ENCODE measurements around the gene LRRC58. TPM values are rescaled to one million over a fixed set of nuclear protein-coding genes. Genes with fewer than 3 reads are reported as not detected.

Gene LRRC58
- total RNA-seq, 2 experiments from 2014 or later = 20.7 to 22.2 TPM

GRCh38 chr3:120275618-120276017 is 73.5 kb downstream of the LRRC58 start:
- intact Hi-C loops (cut with DNase I, micrococcal nuclease) = no loop called here
- CTCF ChIA-PET = no interaction called here
- H3K9me3 Mint-ChIP-seq (ENCODE audit: low read depth) = no peaks in the 10 kb centered on the region

DNA sequence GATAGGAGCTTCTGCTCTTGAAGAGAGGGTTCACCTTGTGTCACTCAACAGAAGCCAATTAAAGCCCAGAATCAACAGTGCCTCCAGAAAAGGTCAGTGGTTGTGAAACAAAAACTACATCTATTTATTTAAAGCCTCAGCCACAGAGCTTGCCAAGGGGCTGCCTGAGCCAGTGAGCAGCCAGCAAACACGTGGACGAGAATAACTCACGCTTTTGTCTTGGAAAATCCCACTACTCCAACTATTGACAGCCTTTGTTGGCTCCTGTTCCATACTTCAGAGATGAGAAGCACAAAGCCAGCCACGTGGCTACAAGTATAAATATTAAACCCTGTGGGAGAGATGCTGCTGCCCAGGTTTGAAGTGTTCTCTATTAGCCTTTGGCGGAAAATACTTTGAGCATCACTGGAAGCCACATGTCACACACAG is 74.4 kb downstream of the LRRC58 start:
- Mint-ChIP-seq H3K9me3 (ENCODE audit: low read depth) (no peaks in the 10 kb centered on the region), H3K36me3 (ENCODE audit: low read depth) (no peaks in the 10 kb centered on the region), H3K4me1 (no peaks in the 10 kb centered on the region), H3K4me3 (no peak overlapping the region), H3K27me3 (peaks cover 27% of the 10 kb centered on the region), H3K27ac (no peak overlapping the region)
- ATAC-seq (no peak), DNase-seq (no peak)
- CTCF ChIA-PET = no interaction called here
- intact Hi-C loops (cut with DNase I, micrococcal nuclease) = no loop called here
- POLR2A ChIA-PET = no interaction called here

More at GRCh38 chr3:120275618-120276017, 73.5 kb downstream of the LRRC58 start:
- ATAC-seq (no peak), DNase-seq (no peak)
- peaks cover 28% of the 10 kb centered on the region for H3K27me3 Mint-ChIP-seq
- no peaks in the 10 kb centered on the region for H3K4me1 Mint-ChIP-seq
- H3K4me3 Mint-ChIP-seq = no peak overlapping the region
- no peaks in the 10 kb centered on the region for H3K36me3 Mint-ChIP-seq (ENCODE audit: low read depth)
- POLR2A ChIA-PET = interaction anchor here (0.7 kb wide), 1 partner anchor 491 kb away, joined by 3 read pairs; no protein-coding TSS in a partner anchor
- no peak overlapping the region for H3K27ac Mint-ChIP-seq

Other genes starting within 250 kb of the LRRC58 start
- under 1 TPM in 1 of 2 experiments, not detected in 1; 0.11 TPM for gene GPR156, start 64.1 kb downstream of the LRRC58 start, total RNA-seq
- gene FSTL1, start 101.6 kb upstream of the LRRC58 start, total RNA-seq = under 1 TPM; 0.66 to 0.83 TPM
- gene NDUFB4, start 247.0 kb upstream of the LRRC58 start, total RNA-seq = 100 to 1,000 TPM; 157 to 186 TPM

Measured in activated CD4-positive, alpha-beta T cell treated with anti-CD3 and anti-CD28 coated beads for 36 hours (primary cell).